ENCODE data around the gene PDE9A. TPM values are rescaled to one million over a fixed set of nuclear protein-coding genes. Genes with fewer than 3 reads are reported as not detected.

The PDE9A gene
- total and polyA plus RNA-seq, 2 of the 4 experiments (the other 2 are of a cell fraction) = 0.89 to 0.90 TPM

GRCh38 chr21:42683371-42684108, 30.1 kb downstream of the PDE9A start:
- H4K91ac ChIP-seq (ENCODE audit: insufficient read depth, low read depth, low read length) = no peak overlapping the region
- no peaks in the 10 kb centered on the region for H3K36me3 ChIP-seq (ENCODE audit: control insufficient read depth, insufficient read depth, low read length)
- no peak overlapping the region for H3K4ac ChIP-seq (ENCODE audit: low read depth, low read length)
- no peak overlapping the region for H3K56ac ChIP-seq (ENCODE audit: extremely low read depth, insufficient read depth, low read length)
- H3K27ac ChIP-seq (ENCODE audit: insufficient read depth, low read length) = no peak overlapping the region
- H3K14ac ChIP-seq (replicated peaks; ENCODE audit: low read depth, low read length) = no peak overlapping the region
- WGBS, 2 experiments (ENCODE audit: extremely low coverage in 2 of 2, insufficient read length in 1 of 2) = 93% methylated on average over 4 of the region's 19 CpGs; no CpG with 5 or more reads in 1 of the 2 experiments
- no peaks in the 10 kb centered on the region for H3K79me1 ChIP-seq (ENCODE audit: low read depth in 1 of 2, low read length in 2 of 2)
- ChIA-PET CTCF (interaction anchor here (0.6 kb wide), 1 partner anchor 30 kb away, joined by 3 read pairs; the partner anchor contains the start of gene PDE9A), POLR2A (ENCODE audit: unreplicated experiment) (no interaction called here)
- intact Hi-C loops (cut with micrococcal nuclease) = no loop called here
- no peak overlapping the region for H4K5ac ChIP-seq (ENCODE audit: low read depth, low read length)
- in situ Hi-C loops (cut with MboI; ENCODE audit: low sequenced_read_pairs) = no loop called here
- H3K4me2 ChIP-seq (ENCODE audit: low read depth, low read length) = no peak overlapping the region
- H3K23ac ChIP-seq (ENCODE audit: low read depth, low read length) = no peak overlapping the region
- H2BK5ac ChIP-seq (ENCODE audit: low read depth, low read length, poor library complexity, severe bottlenecking) = no peak overlapping the region
- BruUV-seq (replicated peaks) = no TSS peak
- no peak overlapping the region for H3K4me3 ChIP-seq (ENCODE audit: insufficient read depth, low read depth, low read length)
- H2BK120ac ChIP-seq (ENCODE audit: low read depth, low read length) = no peak overlapping the region
- H4K8ac ChIP-seq (ENCODE audit: low read depth in 2 of 2, low read length in 2 of 2) = no peak overlapping the region
- peaks cover 5% of the 10 kb centered on the region for H3K27me3 ChIP-seq (ENCODE audit: control insufficient read depth, insufficient read depth, low read length)
- H2AFZ ChIP-seq (replicated peaks; ENCODE audit: low read length, poor library complexity) = no peak overlapping the region
- no peak overlapping the region for H2BK20ac ChIP-seq (ENCODE audit: low read depth, low read length)
- H3K4me1 ChIP-seq (ENCODE audit: control insufficient read depth, insufficient read depth, low read length) = no peaks in the 10 kb centered on the region
- dilution Hi-C loops (cut with HindIII; ENCODE audit: low sequenced_read_pairs, unreplicated experiment) = no loop called here
- no peak overlapping the region for H3K9ac ChIP-seq (ENCODE audit: low read depth, low read length)
- TF ChIP-seq MAFK (IDR thresholded peaks at IDR 0.05; ENCODE audit: low read depth, low read length) (no peak), POLR2A (IDR thresholded peaks at IDR 0.05; ENCODE audit: low read depth, low read length) (no peak), FOS (IDR thresholded peaks at IDR 0.05; ENCODE audit: low read depth, low read length) (no peak), MAZ (IDR thresholded peaks at IDR 0.05; ENCODE audit: borderline replicate concordance, low read depth, low read length) (no peak), MXI1 (IDR thresholded peaks at IDR 0.05; ENCODE audit: borderline replicate concordance, low read depth, low read length) (no peak), USF2 (IDR thresholded peaks at IDR 0.05; ENCODE audit: low read depth, low read length) (no peak), CHD1 (IDR thresholded peaks at IDR 0.05; ENCODE audit: low read depth, low read length) (no peak), NFE2L2 (IDR thresholded peaks at IDR 0.05; ENCODE audit: low read depth, low read length) (no peak), CTCF (conservative IDR thresholded peaks at IDR 0.05; ENCODE audit: low read depth, low read length) (no peak), RCOR1 (IDR thresholded peaks at IDR 0.05; ENCODE audit: insufficient replicate concordance, low read length) (no peak), SMC3 (IDR thresholded peaks at IDR 0.05; ENCODE audit: low read depth, low read length) (no peak), BHLHE40 (IDR thresholded peaks at IDR 0.05; ENCODE audit: low read depth, low read length) (no peak), RFX5 (IDR thresholded peaks at IDR 0.05; ENCODE audit: low read depth, low read length) (no peak), ELK1 (IDR thresholded peaks at IDR 0.05; ENCODE audit: borderline replicate concordance, low read depth, low read length) (no peak), RAD21 (IDR thresholded peaks at IDR 0.05; ENCODE audit: low read length) (no peak), CEBPB (IDR thresholded peaks at IDR 0.05; ENCODE audit: low read depth, low read length) (no peak)
- H3K9me1 ChIP-seq (ENCODE audit: insufficient read depth, low read length) = no peaks in the 10 kb centered on the region
- H4K20me1 ChIP-seq (ENCODE audit: insufficient read depth, low read length) = no peaks in the 10 kb centered on the region
- H3K9me3 ChIP-seq (ENCODE audit: control insufficient read depth, insufficient read depth, low read length) = no peaks in the 10 kb centered on the region
- no peak overlapping the region for H3K18ac ChIP-seq (ENCODE audit: low read depth, low read length)
- no peak overlapping the region for H2BK15ac ChIP-seq (ENCODE audit: low read depth, low read length)
- DNase-seq = no peak
- H2AK9ac ChIP-seq (replicated peaks; ENCODE audit: low read depth, low read length, poor library complexity) = no peak overlapping the region
- no peak for ATAC-seq (ENCODE audit: low read depth)
- no peak overlapping the region for H2AK5ac ChIP-seq (ENCODE audit: low read depth, low read length)
